RWPE2 (cell line): ENCODE data around the gene CXCR3.

Experiments used
- ATAC-seq: fragments of 200-7000 bp; cut with Tn5 transposase; 3 replicates; pipeline ENCODE4 v1.9.1; 2021; ENCODE audit warnings: low read depth
- DNase-seq: peaks from one replicate; pipeline ENCODE4 v3.0.0-alpha.2; 2020; ENCODE audit warnings: low spot score
- H3K27ac ChIP-seq: fragments of 450-650 bp; 2 replicates; pipeline ENCODE4 v1.5.1; 2017; ENCODE audit warnings: mild to moderate bottlenecking; ENCODE audit not compliant: poor library complexity, severe bottlenecking
- H3K27me3 ChIP-seq: fragments of 250-450 bp; sonication (Bioruptor Pico); 2 replicates; pipeline ENCODE4 v1.5.1; 2021; ENCODE audit warnings: mild to moderate bottlenecking, moderate library complexity; ENCODE audit not compliant: insufficient read depth, poor library complexity, severe bottlenecking
- H3K36me3 ChIP-seq: fragments of 250-450 bp; sonication (Bioruptor Pico); 2 replicates; pipeline ENCODE4 v1.5.1; 2020; ENCODE audit warnings: low read depth, mild to moderate bottlenecking, moderate library complexity
- H3K4me1 ChIP-seq: fragments of 250-450 bp; sonication (Bioruptor Pico); 2 replicates; pipeline ENCODE4 v1.5.1; 2021; ENCODE audit warnings: mild to moderate bottlenecking, moderate library complexity; ENCODE audit not compliant: insufficient read depth, poor library complexity, severe bottlenecking
- H3K4me3 ChIP-seq: fragments of 250-450 bp; sonication (Bioruptor Pico); 2 replicates; pipeline ENCODE4 v1.5.1; 2021; ENCODE audit warnings: mild to moderate bottlenecking, moderate library complexity; ENCODE audit not compliant: severe bottlenecking
- H3K9me3 ChIP-seq: fragments of 250-450 bp; sonication (Bioruptor Pico); 2 replicates; pipeline ENCODE4 v1.5.1; 2021; ENCODE audit warnings: mild to moderate bottlenecking, moderate library complexity; ENCODE audit not compliant: severe bottlenecking
- CTCF ChIP-seq: fragments of 450-650 bp; IDR thresholded peaks from one replicate; pipeline ENCODE4 v1.5.1; 2017; ENCODE audit warnings: mild to moderate bottlenecking, moderate library complexity; ENCODE audit not compliant: poor library complexity, severe bottlenecking

Gene CXCR3

GRCh38 chrX:71586929-71587328 lies 31.4 kb downstream of the CXCR3 start:
- Histone ChIP-seq H3K9me3 (no peaks in the 10 kb centered on the region), H3K27me3 (no peaks in the 10 kb centered on the region), H3K4me3 (no peak overlapping the region), H3K27ac (no peak overlapping the region), H3K36me3 (no peaks in the 10 kb centered on the region), H3K4me1 (no peaks in the 10 kb centered on the region)
- DNase-seq (no peak), ATAC-seq (no peak)
- TF ChIP-seq CTCF = no peak

- H3K27me3 ChIP-seq = no peaks in the 10 kb centered on the region
- ATAC-seq (no peak), DNase-seq (no peak)
- no peaks in the 10 kb centered on the region for H3K4me1 ChIP-seq
- no peak for TF ChIP-seq CTCF
- no peaks in the 10 kb centered on the region for H3K9me3 ChIP-seq
- H3K27ac ChIP-seq = no peak overlapping the region
- H3K36me3 ChIP-seq = peaks cover 6% of the 10 kb centered on the region
- H3K4me3 ChIP-seq = no peak overlapping the region
These were observed 37.1 kb downstream of the CXCR3 start for GRCh38 chrX:71581210-71581609.

- H3K9me3 ChIP-seq = no peaks in the 10 kb centered on the region
- ATAC-seq (no peak), DNase-seq (no peak)
- no peak overlapping the region for H3K27ac ChIP-seq
- no peak overlapping the region for H3K4me3 ChIP-seq
- no peak for TF ChIP-seq CTCF
- H3K4me1 ChIP-seq = no peaks in the 10 kb centered on the region
- peaks cover 14% of the 10 kb centered on the region for H3K36me3 ChIP-seq
- H3K27me3 ChIP-seq = no peaks in the 10 kb centered on the region
These were observed 38.3 kb downstream of the CXCR3 start for GRCh38 chrX:71579990-71580380.

GRCh38 chrX:71579136-71579989 lies 38.9 kb downstream of the CXCR3 start:
- no peaks in the 10 kb centered on the region for H3K27me3 ChIP-seq
- H3K9me3 ChIP-seq = no peaks in the 10 kb centered on the region
- H3K27ac ChIP-seq = no peak overlapping the region
- ATAC-seq (no peak), DNase-seq (no peak)
- no peak overlapping the region for H3K4me3 ChIP-seq
- H3K36me3 ChIP-seq = peaks cover 20% of the 10 kb centered on the region
- H3K4me1 ChIP-seq = no peaks in the 10 kb centered on the region
- TF ChIP-seq CTCF = no peak
